Type B pancreatic cell (in vitro differentiated cells): ENCODE measurements around the gene TSR2. TPM values are rescaled to one million over a fixed set of nuclear protein-coding genes. Genes with fewer than 3 reads are reported as not detected.

Source experiments
- DNase-seq: peaks from one replicate; pipeline ENCODE4 v3.0.0; 2021; ENCODE audit warnings: mixed read lengths; ENCODE audit not compliant: unreplicated experiment; ENCODE audit errors: extremely low spot score
- H3K27ac Mint-ChIP-seq: 2 replicates; pipeline ENCODE4 v1.8.0; 2021; ENCODE audit warnings: mild to moderate bottlenecking, mixed read lengths
- H3K27me3 Mint-ChIP-seq: 2 replicates; pipeline ENCODE4 v1.8.0; 2021; ENCODE audit warnings: mixed read lengths
- H3K36me3 Mint-ChIP-seq: 2 replicates; pipeline ENCODE4 v1.8.0; 2021; ENCODE audit warnings: mixed read lengths
- H3K4me1 Mint-ChIP-seq: one replicate; pipeline ENCODE4 v1.8.0; 2021; ENCODE audit warnings: mixed read lengths; ENCODE audit not compliant: unreplicated experiment
- H3K4me3 Mint-ChIP-seq: 2 replicates; pipeline ENCODE4 v1.8.0; 2021; ENCODE audit warnings: mild to moderate bottlenecking, mixed read lengths
- H3K9me3 Mint-ChIP-seq: 2 replicates; pipeline ENCODE4 v1.8.0; 2021; ENCODE audit warnings: mixed read lengths
- CTCF ChIP-seq: fragments of 200-600 bp; sonication (generic); conservative IDR thresholded peaks from 2 replicates; pipeline ENCODE4 v1.5.0; 2021; ENCODE audit warnings: antibody characterized with exemption, mild to moderate bottlenecking
- long read RNA-seq: library from polyadenylated mRNA; unstranded; transcript quantifications from one replicate; pipeline ENCODE4 v2.0.0, GENCODE V29; 2020
- total RNA-seq: library from RNA; stranded (reverse); gene quantifications from 2 replicates; pipeline ENCODE4 v1.2.1, GENCODE V29; 2021; ENCODE audit warnings: low replicate concordance

Gene TSR2
- 39.1 and 43.8 TPM in 2 replicates for total RNA-seq
- long read RNA-seq, transcript TSR2-201 (5 exons, 1,534 nt): major isoform, 58 of 65 reads
- long read RNA-seq, partial matches to known transcripts: 3 of 65 reads
- long read RNA-seq, other reads (novel, unspliced or antisense): 4 of 65 reads

- Mint-ChIP-seq H3K27me3 (no peaks in the 10 kb centered on the region), H3K4me3 (peak within 1 kb of the TSS; percentile 93), H3K27ac (peak within 1 kb of the TSS; percentile 82), H3K4me1 (peaks cover 8% of the 10 kb centered on the region), H3K9me3 (no peaks in the 10 kb centered on the region), H3K36me3 (no peaks in the 10 kb centered on the region)
- TF ChIP-seq CTCF: peak; percentile 43
- DNase-seq: peak; percentile 77
Observed at GRCh38 chrX:54439960-54440871, at the start of gene TSR2. TSS of gene TSR2 (plus strand) at chrX:54440404. CDS start at chrX:54440422, 18 bp downstream.

DNA sequence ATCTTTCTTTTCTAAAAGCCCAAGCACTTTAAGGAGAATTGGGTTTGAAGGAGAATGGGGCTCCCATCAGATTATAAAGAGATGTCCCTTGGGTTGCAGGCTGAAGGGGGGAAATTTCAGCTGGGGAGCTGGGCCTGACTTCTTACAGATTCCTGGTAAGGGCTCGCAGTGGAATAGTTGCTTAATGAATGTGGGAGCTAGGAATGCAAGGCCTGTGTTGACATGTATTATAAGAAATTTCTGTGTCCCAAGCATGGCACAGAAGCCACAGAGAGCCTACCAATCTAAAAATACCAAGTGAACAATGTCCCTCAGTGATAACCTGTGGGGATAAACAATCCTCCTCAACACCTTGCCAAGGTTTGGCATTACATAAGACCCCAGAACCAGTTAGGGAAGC, 43.1 kb upstream of the TSR2 start:
- no peak overlapping the region for H3K27ac Mint-ChIP-seq
- TF ChIP-seq CTCF: no peak
- H3K36me3 Mint-ChIP-seq: no peaks in the 10 kb centered on the region
- no peak overlapping the region for H3K4me3 Mint-ChIP-seq
- peaks cover 4% of the 10 kb centered on the region for H3K9me3 Mint-ChIP-seq
- DNase-seq: no peak
- H3K27me3 Mint-ChIP-seq: no peaks in the 10 kb centered on the region
- no peaks in the 10 kb centered on the region for H3K4me1 Mint-ChIP-seq

GRCh38 chrX:54407266-54407665, 32.9 kb upstream of the TSR2 start:
- no peaks in the 10 kb centered on the region for H3K27me3 Mint-ChIP-seq
- H3K4me3 Mint-ChIP-seq: no peak overlapping the region
- no peak overlapping the region for H3K27ac Mint-ChIP-seq
- H3K4me1 Mint-ChIP-seq: no peaks in the 10 kb centered on the region
- no peak for DNase-seq
- no peak for TF ChIP-seq CTCF
- no peaks in the 10 kb centered on the region for H3K36me3 Mint-ChIP-seq
- H3K9me3 Mint-ChIP-seq: no peaks in the 10 kb centered on the region

- no peaks in the 10 kb centered on the region for H3K27me3 Mint-ChIP-seq
- no peak overlapping the region for H3K27ac Mint-ChIP-seq
- no peaks in the 10 kb centered on the region for H3K36me3 Mint-ChIP-seq
- no peaks in the 10 kb centered on the region for H3K9me3 Mint-ChIP-seq
- DNase-seq: no peak
- no peaks in the 10 kb centered on the region for H3K4me1 Mint-ChIP-seq
- no peak overlapping the region for H3K4me3 Mint-ChIP-seq
- no peak for TF ChIP-seq CTCF
Observed at GRCh38 chrX:54411732-54412131, 28.5 kb upstream of the TSR2 start.

DNA sequence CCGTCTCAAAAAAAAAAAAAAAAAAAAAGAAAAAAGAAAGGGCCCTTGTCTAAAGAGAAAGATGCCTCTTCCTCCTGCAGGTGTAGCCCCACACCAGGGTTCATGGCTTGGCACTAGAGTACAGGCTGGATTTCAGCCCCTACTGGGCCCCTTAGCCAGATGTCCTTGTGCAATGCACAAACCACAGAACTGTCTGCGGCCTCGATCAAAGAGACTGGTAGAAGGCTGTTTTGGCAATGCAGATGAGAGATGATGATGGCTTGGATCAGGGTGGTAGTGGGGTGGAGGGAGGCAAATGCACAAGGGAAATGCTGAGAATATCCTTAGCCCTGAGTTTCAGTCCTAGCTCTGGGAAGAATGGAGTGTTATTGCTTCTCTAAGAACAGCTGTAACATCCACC, 26.5 kb upstream of the TSR2 start:
- no peak for TF ChIP-seq CTCF
- Mint-ChIP-seq H3K27ac (no peak overlapping the region), H3K4me3 (no peak overlapping the region), H3K4me1 (no peaks in the 10 kb centered on the region), H3K27me3 (no peaks in the 10 kb centered on the region), H3K9me3 (peaks cover 5% of the 10 kb centered on the region), H3K36me3 (no peaks in the 10 kb centered on the region)
- DNase-seq: no peak
